H9 (cell line): ENCODE measurements around the gene HYAL2. TPM values are rescaled to one million over a fixed set of nuclear protein-coding genes. Genes with fewer than 3 reads are reported as not detected.

ENCODE experiments used
- DNase-seq: peaks from one replicate; pipeline ENCODE4 v3.0.0-alpha.2; 2017
- H2AFZ ChIP-seq: one replicate; pipeline ENCODE4 v1.6.1; 2013; ENCODE audit warnings: mild to moderate bottlenecking, low read length, control low read depth, moderate library complexity
- H2AK5ac ChIP-seq: 2 replicates; pipeline ENCODE4 v1.6.1; 2013; ENCODE audit warnings: low read length, control low read depth, mixed read lengths; ENCODE audit not compliant: insufficient read length
- H2BK120ac ChIP-seq: one replicate; pipeline ENCODE4 v1.6.1; 2013; ENCODE audit warnings: low read depth, mild to moderate bottlenecking, low read length, control low read depth, inconsistent platforms; ENCODE audit not compliant: poor library complexity, severe bottlenecking
- H2BK12ac ChIP-seq: 2 replicates; pipeline ENCODE4 v1.6.1; 2013; ENCODE audit warnings: low read length, control low read depth, mixed read lengths, low read depth; ENCODE audit not compliant: insufficient read length
- H2BK15ac ChIP-seq: 2 replicates; pipeline ENCODE4 v1.6.1; 2013; ENCODE audit warnings: low read depth, low read length, control low read depth
- H2BK20ac ChIP-seq: one replicate; pipeline ENCODE4 v1.6.1; 2013; ENCODE audit warnings: low read depth, mild to moderate bottlenecking, low read length, control low read depth, inconsistent platforms; ENCODE audit not compliant: poor library complexity, severe bottlenecking
- H2BK5ac ChIP-seq: 2 replicates; pipeline ENCODE4 v1.6.1; 2013; ENCODE audit warnings: low read length, control low read depth, mixed read lengths; ENCODE audit not compliant: insufficient read length
- H3K14ac ChIP-seq: 2 replicates; pipeline ENCODE4 v1.6.1; 2013; ENCODE audit warnings: low read length, control low read depth; ENCODE audit not compliant: insufficient read depth
- H3K18ac ChIP-seq: 2 replicates; pipeline ENCODE4 v1.6.1; 2013; ENCODE audit warnings: low read depth, mild to moderate bottlenecking, mixed read lengths, low read length, control low read depth; ENCODE audit not compliant: insufficient read length
- H3K23ac ChIP-seq: 2 replicates; pipeline ENCODE4 v1.6.1; 2013; ENCODE audit warnings: low read length, control low read depth, mixed read lengths, low read depth; ENCODE audit not compliant: insufficient read length
- H3K23me2 ChIP-seq: 2 replicates; pipeline ENCODE4 v1.6.1; 2013; ENCODE audit warnings: low read depth, mild to moderate bottlenecking, mixed read lengths, low read length, control low read depth; ENCODE audit not compliant: insufficient read length, poor library complexity, severe bottlenecking
- H3K27ac ChIP-seq: 2 replicates; pipeline ENCODE4 v1.5.1; 2013; ENCODE audit warnings: low read length, control low read depth, mixed read lengths, low read depth; ENCODE audit not compliant: insufficient read length
- H3K27me3 ChIP-seq: 2 replicates; pipeline ENCODE4 v1.6.1; 2013; ENCODE audit warnings: low read length, control low read depth, inconsistent platforms; ENCODE audit not compliant: insufficient read depth
- H3K4ac ChIP-seq: 2 replicates; pipeline ENCODE4 v1.6.1; 2013; ENCODE audit warnings: low read depth, mild to moderate bottlenecking, control low read depth, inconsistent platforms, low read length, moderate library complexity
- H3K4me1 ChIP-seq: 2 replicates; pipeline ENCODE4 v1.6.1; 2013; ENCODE audit warnings: low read length, control low read depth, inconsistent platforms; ENCODE audit not compliant: insufficient read depth
- H3K4me2 ChIP-seq: 2 replicates; pipeline ENCODE4 v1.6.1; 2013; ENCODE audit warnings: low read length, control low read depth, mixed read lengths; ENCODE audit not compliant: insufficient read length, insufficient read depth
- H3K56ac ChIP-seq: 2 replicates; pipeline ENCODE4 v1.6.1; 2013; ENCODE audit warnings: low read depth, mild to moderate bottlenecking, mixed read lengths, low read length, control low read depth; ENCODE audit not compliant: insufficient read length
- H3K79me1 ChIP-seq: 2 replicates; pipeline ENCODE4 v1.6.1; 2013; ENCODE audit warnings: low read depth, mild to moderate bottlenecking, moderate library complexity, low read length, control low read depth, inconsistent platforms; ENCODE audit not compliant: insufficient read depth, poor library complexity, severe bottlenecking
- H3K79me2 ChIP-seq: 2 replicates; pipeline ENCODE4 v1.6.1; 2013; ENCODE audit warnings: low read length, control low read depth, inconsistent platforms; ENCODE audit not compliant: insufficient read depth
- H3K9ac ChIP-seq: 2 replicates; pipeline ENCODE4 v1.6.1; 2013; ENCODE audit warnings: low read length, control low read depth, mixed read lengths; ENCODE audit not compliant: insufficient read length; ENCODE audit errors: extremely low read depth
- H3K9me3 ChIP-seq: one replicate; pipeline ENCODE4 v1.6.1; 2013; ENCODE audit warnings: low read depth, low read length, inconsistent platforms; ENCODE audit not compliant: control insufficient read depth
- H3T11ph ChIP-seq: one replicate; pipeline ENCODE4 v1.6.1; 2013; ENCODE audit warnings: mild to moderate bottlenecking, low read length, control low read depth, inconsistent platforms
- H4K20me1 ChIP-seq: one replicate; pipeline ENCODE4 v1.6.1; 2013; ENCODE audit not compliant: control insufficient read depth, insufficient read length, insufficient read depth
- H4K5ac ChIP-seq: 2 replicates; pipeline ENCODE4 v1.6.1; 2013; ENCODE audit warnings: low read depth, mild to moderate bottlenecking, mixed read lengths, low read length, control low read depth; ENCODE audit not compliant: insufficient read length
- H4K8ac ChIP-seq: replicated peaks from 2 replicates; pipeline ENCODE4 v1.6.1; 2013; ENCODE audit warnings: low read length, control low read depth, mixed read lengths, low read depth; ENCODE audit not compliant: insufficient read length
- H4K91ac ChIP-seq: 2 replicates; pipeline ENCODE4 v1.6.1; 2013; ENCODE audit warnings: low read depth, mild to moderate bottlenecking, moderate library complexity, mixed read lengths, low read length, control low read depth; ENCODE audit not compliant: insufficient read length
- H3K27ac Mint-ChIP-seq, 3 experiments: 2 replicates in 2 of 3; 3 replicates in 1 of 3; pipeline ENCODE4 v1.8.0; 2020 to 2021; ENCODE audit warnings: mixed read lengths in 3 of 3, mild to moderate bottlenecking in 1 of 3, moderate library complexity in 1 of 3
- H3K27me3 Mint-ChIP-seq: 2 replicates; pipeline ENCODE4 v1.8.0; 2021; ENCODE audit warnings: low read depth, mild to moderate bottlenecking, moderate library complexity, mixed read lengths
- H3K36me3 Mint-ChIP-seq, 3 experiments: 2 replicates in 2 of 3; 3 replicates in 1 of 3; pipeline ENCODE4 v1.8.0; 2020 to 2021; ENCODE audit warnings: low read depth in 3 of 3, mixed read lengths in 3 of 3; ENCODE audit not compliant: insufficient read depth in 1 of 3
- H3K4me1 Mint-ChIP-seq, 2 experiments: 2 replicates each; pipeline ENCODE4 v1.8.0; 2020; ENCODE audit warnings: mixed read lengths in 2 of 2
- H3K4me3 Mint-ChIP-seq, 2 experiments: 2 replicates in 1 of 2; 3 replicates in 1 of 2; pipeline ENCODE4 v1.8.0; 2020 to 2021; ENCODE audit warnings: mild to moderate bottlenecking in 2 of 2, mixed read lengths in 2 of 2, moderate library complexity in 1 of 2
- H3K9me3 Mint-ChIP-seq, 2 experiments: 2 replicates in 1 of 2; 3 replicates in 1 of 2; pipeline ENCODE4 v1.8.0; 2020; ENCODE audit warnings: mild to moderate bottlenecking in 2 of 2, mixed read lengths in 2 of 2, moderate library complexity in 1 of 2
- CTCF ChIP-seq: fragments of 200-600 bp; sonication (generic); conservative IDR thresholded peaks from 3 replicates; pipeline ENCODE4 v1.8.0; 2021; ENCODE audit warnings: antibody characterized with exemption, mild to moderate bottlenecking
- WGBS: extraction: QIAGEN DNeasy Blood & Tissue Kit; methylation state at CpG from one replicate; pipeline ENCODE4 v1.1.7; 2013; ENCODE audit warnings: missing lambda C conversion rate, low lambda C conversion rate, mixed read lengths; ENCODE audit not compliant: insufficient read length; ENCODE audit errors: extremely low coverage; 5-methylcytosine and 5-hydroxymethylcytosine counted together
- total RNA-seq: library from RNA; stranded (reverse); gene quantifications from 2 replicates; pipeline ENCODE4 v1.2.1, GENCODE V29; 2021

Gene HYAL2
- total RNA-seq, 1 experiment from 2014 or later, result 51.9 TPM

- Histone ChIP-seq H2BK20ac (no peak overlapping the region), H3K14ac (0 out of 2 replicates have a peak overlapping the region, but pooled peaks have one; percentile 25), H3K4me2 (peak overlapping the region; percentile 94), H3K23ac (no peak overlapping the region), H2AK5ac (no peak overlapping the region), H3K79me1 (peaks cover 6% of the 10 kb centered on the region), H3K9me3 (no peaks in the 10 kb centered on the region), H3K27me3 (no peaks in the 10 kb centered on the region), H2AFZ (no peak overlapping the region), H3K4me1 (peaks cover 6% of the 10 kb centered on the region; the same call in 1 of the 2 replicates), H3K9ac (peak overlapping the region; percentile 84), H3K23me2 (peaks cover 18% of the 10 kb centered on the region), H4K5ac (no peak overlapping the region), H4K20me1 (no peaks in the 10 kb centered on the region), H3K79me2 (peaks cover 4% of the 10 kb centered on the region; the same call in 1 of the 2 replicates), H3T11ph (no peak overlapping the region), H2BK120ac (no peak overlapping the region), H2BK15ac (no peak overlapping the region), H3K18ac (no peak overlapping the region), H3K27ac (no peak overlapping the region), H4K8ac (no peak overlapping the region), H4K91ac (no peak overlapping the region), H3K4ac (no peak overlapping the region), H3K56ac (no peak overlapping the region), H2BK5ac (no peak overlapping the region), H2BK12ac (no peak overlapping the region)
- H3K4me1 Mint-ChIP-seq, result peaks cover 15 to 31% of the 10 kb centered on the region in 2 experiments
- no CpG with 5 or more reads among the region's 4 CpGs for WGBS
- peak overlapping the region in 1 of 3 experiments; percentile 53; a peak in 1 of 7 replicates for H3K27ac Mint-ChIP-seq
- no peaks in the 10 kb centered on the region; the same call in 1 of the 2 replicates for H3K27me3 Mint-ChIP-seq
- DNase-seq, result no peak
- H3K36me3 Mint-ChIP-seq, result peaks cover 22 to 54% (median 37%) of the 10 kb centered on the region in 3 experiments; a peak in 6 of 7 replicates
- no peaks in the 10 kb centered on the region for H3K9me3 Mint-ChIP-seq
- peak overlapping the region; percentile 88 to 96 for H3K4me3 Mint-ChIP-seq
- no peak for TF ChIP-seq CTCF
These were observed 4.6 kb upstream of the HYAL2 start for GRCh38 chr3:50327129-50327528.
